ENCODE data around the gene NCF4.

- TF ChIP-seq POLR2A (IDR thresholded peaks at IDR 0.05; ENCODE audit: low read length) (no peak), ELK1 (IDR thresholded peaks at IDR 0.05; ENCODE audit: low read depth, low read length) (no peak), REST (IDR thresholded peaks at IDR 0.05) (no peak), CTCF (IDR thresholded peaks at IDR 0.05) (no peak), EP300 (IDR thresholded peaks at IDR 0.05) (no peak), RCOR1 (IDR thresholded peaks at IDR 0.05; ENCODE audit: low read depth, low read length) (no peak), MAZ (IDR thresholded peaks at IDR 0.05; ENCODE audit: borderline replicate concordance, low read depth, low read length) (no peak), ZFP36 (IDR thresholded peaks at IDR 0.05; ENCODE audit: borderline replicate concordance, partially characterized antibody) (no peak), CHD2 (IDR thresholded peaks at IDR 0.05; ENCODE audit: low read length, partially characterized antibody) (no peak)
These were observed 30.8 kb downstream of the NCF4 start for GRCh38 chr22:36891646-36892045.
